HG03571 (cell line): Measurements from ENCODE around the gene EEF2.
"Not testable (repeated sequence)": the region's sequence is repeated elsewhere in the genome, so short reads cannot be mapped to it uniquely, and the experiment has no call there.

ENCODE experiments used
- ATAC-seq: cut with Tn5 transposase; IDR thresholded peaks from one replicate; pipeline ENCODE4 v1.9.1; 2021; ENCODE audit not compliant: unreplicated experiment

The EEF2 gene

DNA sequence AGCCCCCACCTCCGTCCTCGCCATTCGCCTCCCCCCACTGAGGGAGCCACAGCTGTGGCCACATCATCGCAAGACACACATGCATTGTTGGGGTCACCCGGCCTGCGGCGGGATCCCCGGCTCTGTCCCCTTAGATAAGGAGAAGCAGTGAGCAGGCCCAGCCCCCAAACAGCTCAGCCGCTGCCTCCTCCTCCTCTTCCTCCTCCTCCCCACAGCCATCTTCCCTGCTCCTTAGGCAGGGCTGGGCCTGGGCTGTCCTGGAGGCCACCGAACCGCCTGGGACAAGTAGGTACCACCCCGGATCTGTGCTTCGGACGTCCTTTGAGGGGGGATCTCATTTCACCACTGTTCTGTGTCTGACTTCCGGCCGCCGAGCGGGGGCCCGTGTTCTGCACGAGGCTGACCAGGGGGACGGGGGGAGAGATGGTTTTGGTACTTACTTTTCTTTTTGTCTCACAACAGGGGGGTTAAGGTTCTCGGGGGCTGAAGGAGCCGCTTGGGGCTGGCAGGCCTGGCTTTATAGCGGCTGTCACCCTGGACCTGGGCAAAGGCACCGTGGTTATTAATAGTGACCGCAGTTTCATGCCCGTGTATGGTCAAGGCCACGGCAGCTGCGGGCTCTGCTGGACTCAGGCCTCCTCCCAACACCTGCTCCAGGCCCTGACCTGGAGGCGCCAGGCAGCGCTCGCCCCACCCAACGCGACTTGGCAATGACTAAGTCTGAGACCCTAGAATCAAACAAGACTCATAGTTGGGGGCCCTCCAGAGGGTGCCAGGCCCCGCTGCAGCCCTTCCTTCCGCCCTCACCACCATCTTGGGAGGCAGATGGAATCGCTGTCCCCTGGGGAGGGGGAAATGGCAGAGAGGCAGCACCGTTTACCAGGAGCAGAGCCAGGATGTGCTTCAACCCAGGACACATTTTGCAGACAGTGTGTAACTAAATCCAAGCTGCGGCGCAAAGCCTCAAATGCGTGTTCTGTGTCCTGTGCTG lies 34.1 kb downstream of the EEF2 start:
- no peak for ATAC-seq

DNA sequence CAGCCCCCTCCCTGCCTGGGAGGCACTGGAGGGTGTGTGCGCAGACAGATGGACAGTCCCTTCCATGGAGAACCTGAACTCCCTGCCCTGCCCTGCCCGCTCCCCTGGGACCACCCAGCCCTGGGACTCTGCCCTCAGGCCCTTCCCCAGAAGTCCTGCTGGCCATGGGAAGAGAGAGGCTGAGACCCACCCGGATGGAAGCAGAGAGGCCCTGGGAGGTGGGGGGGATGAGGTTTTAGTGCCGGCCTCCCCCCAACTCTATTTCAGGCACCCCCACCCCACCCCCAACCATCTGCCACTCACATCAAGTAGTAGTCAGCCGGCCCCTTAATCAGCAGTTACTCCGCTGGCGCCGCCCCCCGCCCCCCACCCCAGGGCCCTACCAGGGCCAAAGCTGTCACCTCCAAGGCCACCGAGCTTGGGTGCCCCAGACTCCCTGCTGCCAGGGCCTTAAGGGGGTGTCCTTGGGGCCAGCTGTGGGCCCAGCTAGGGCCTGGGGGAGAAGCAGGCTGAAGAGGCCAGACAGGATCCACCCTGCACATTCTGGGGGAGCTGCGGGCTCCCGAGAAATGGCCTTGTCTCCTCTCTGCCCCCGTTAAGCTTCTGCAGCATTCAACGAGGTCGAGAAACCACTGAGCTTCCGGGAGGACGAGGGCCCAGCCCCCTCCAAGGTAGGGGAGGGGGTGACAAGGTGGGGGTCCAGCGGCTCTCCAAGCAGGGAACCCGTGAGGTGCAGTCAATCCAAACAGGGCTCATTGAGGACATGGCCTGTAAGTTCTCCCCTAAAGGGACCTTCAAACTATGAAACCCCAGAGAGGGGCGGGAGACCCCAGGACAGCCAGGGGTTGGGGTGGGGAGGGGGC lies 35.0 kb downstream of the EEF2 start:
- ATAC-seq, result no peak

DNA sequence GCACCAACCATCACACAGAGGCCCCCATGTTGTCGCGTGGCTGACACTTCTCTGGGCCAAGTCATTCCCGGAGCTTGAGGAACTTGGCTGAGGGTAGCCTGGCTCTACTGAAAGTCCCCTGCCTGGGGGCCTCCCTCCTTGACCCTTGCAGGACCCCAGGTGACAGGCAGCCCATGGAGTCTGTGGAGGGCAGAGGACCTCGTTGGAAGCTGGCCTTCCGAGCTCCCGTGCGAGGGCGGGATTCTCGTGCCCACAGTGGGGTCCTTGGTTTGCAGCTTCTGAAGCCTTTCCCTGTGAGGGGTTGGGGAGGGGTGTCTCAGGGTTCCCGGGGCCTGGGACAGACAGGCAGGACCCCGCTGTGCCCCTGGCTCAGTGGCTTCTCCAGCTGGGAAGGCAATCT lies 36.0 kb downstream of the EEF2 start:
- ATAC-seq, result no peak

DNA sequence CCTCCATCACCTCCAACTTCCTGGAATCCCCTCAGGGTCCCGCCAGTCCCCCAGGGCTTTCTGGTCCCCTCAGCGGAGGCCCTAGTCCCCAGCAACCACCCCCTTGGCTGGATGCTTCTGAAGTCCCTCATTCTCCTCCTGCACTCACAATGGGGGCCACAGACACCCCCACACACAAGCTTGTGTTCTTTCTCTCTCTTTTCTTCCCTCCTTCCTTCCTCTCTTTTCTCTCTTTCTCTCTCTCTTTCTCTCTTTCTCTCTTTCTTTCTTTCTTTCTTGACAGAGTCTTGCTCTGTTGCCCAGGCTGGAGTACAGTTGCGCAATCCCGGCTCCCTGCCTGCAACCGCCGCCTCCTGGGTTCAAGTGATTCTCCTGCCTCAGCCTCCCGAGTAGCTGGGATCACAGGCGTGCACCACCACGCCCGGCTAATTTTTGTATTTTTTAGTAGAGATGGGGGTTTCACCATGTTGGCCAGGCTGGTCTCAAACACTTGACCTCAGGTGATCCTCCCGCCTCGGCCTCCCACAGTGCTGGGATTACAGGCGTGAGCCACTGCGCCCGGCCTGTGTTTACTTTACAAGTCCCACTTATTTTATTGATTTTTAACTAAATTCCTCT lies 37.8 kb downstream of the EEF2 start:
- ATAC-seq, result not testable (repeated sequence)

DNA sequence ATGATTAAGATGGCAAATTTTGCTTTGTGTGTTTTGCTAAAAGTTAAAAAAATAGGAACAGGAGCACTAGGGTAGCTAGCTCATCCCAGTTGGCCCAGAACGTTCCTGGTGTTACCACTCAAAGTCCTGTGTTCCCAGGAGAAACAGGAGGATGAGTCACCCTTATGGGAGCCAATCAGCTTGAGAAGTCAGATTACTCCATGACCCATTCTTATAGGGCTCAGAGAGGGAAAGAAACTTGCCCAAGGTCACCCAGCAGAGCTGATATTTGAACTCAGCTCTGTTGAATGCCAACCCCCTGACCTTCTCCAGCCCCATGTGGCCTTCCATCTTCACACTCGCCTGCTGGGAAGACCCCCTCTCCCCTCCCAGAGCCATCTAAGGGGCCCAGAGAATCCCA lies 39.4 kb downstream of the EEF2 start:
- no peak for ATAC-seq

DNA sequence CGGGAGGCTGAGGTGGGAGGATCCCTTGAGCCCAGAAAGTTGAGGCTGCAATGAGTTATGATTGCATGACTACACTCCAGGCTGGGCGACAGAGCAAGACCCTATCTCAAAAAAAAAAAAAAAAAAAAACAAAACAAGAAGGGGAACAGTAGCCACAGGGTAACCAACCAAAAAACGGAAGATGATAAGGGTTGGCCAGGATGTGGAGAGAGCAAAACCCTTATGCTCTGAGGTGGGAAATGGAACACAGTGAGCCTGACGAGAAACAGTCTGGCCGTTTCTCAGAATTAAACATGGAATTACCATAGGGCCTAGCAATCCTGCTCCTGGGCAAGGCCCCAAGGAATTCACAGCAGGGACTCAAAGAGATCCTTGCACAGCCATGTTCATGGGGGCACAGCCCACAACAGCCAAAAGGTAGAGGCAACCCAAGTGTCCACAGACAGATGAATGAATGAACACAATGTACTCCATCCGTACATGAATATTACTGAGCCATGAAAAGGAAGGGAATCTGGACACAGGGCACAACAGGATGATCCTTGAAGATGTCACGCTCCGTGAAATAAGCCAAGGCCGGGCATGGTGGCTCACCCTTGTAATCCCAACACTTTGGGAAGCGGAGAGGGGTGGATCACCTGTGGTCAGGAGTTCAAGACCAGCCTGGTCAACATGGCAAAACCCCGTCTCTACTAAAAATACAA lies 41.1 kb downstream of the EEF2 start:
- no peak for ATAC-seq

DNA sequence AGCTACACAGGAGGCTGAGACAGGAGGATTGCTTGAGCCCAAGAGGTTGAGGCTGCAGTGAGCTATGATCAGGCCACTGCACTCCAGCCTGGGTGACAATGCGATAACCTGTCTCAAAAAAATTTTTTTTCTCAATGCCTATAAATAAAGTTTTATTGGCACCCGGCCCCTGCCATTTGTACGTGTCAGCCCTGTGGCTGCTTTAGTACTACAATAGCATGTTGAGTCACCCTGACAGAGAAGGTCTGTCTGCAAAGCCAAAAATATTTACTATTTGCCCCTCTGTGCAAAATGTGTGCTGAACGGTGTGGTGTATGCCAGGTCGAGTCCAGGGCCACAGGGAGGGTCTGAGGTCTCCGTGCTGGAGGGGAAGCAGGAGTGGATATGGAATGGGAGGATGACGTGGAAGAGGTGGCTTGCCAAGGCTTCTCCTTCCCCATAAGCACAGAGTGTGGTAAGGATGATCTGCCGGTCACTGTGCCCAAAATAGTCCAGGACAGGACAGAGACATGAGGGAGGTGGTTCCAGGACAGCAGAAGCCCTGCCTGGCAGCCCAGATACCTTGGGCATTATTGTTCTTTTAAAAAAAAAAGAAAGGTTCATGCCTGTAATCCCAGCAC lies 42.4 kb downstream of the EEF2 start:
- no peak for ATAC-seq

DNA sequence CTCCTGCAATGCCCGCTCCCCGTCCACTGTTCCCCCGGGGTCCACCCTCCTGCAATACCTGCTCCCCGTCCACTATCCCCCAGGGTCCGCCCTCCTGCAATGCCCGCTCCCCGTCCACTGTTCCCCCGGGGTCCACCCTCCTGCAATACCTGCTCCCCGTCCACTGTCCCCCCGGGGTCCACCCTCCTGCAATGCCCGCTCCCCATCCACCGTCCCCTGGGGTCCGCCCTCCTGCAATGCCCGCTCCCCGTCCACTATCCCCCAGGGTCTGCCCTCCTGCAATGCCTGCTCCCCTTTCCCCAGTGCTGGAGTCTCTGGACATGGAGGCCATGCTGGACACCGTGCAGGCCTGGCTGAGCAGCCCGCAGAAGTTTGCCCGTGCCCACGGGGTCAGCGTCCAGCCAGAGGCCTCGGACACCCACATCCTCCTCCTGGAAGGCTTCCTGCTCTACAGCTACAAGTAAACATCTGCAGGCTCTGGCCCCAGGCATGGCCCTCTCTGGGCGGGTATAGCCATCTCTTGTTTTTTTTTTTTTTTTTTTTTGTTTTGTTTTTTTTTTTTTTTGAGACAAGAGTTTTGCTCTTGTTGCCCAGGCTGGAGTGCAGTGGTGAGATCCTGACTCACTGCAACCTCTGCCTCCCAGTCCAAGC lies 46.8 kb downstream of the EEF2 start:
- ATAC-seq, result not testable (repeated sequence)

DNA sequence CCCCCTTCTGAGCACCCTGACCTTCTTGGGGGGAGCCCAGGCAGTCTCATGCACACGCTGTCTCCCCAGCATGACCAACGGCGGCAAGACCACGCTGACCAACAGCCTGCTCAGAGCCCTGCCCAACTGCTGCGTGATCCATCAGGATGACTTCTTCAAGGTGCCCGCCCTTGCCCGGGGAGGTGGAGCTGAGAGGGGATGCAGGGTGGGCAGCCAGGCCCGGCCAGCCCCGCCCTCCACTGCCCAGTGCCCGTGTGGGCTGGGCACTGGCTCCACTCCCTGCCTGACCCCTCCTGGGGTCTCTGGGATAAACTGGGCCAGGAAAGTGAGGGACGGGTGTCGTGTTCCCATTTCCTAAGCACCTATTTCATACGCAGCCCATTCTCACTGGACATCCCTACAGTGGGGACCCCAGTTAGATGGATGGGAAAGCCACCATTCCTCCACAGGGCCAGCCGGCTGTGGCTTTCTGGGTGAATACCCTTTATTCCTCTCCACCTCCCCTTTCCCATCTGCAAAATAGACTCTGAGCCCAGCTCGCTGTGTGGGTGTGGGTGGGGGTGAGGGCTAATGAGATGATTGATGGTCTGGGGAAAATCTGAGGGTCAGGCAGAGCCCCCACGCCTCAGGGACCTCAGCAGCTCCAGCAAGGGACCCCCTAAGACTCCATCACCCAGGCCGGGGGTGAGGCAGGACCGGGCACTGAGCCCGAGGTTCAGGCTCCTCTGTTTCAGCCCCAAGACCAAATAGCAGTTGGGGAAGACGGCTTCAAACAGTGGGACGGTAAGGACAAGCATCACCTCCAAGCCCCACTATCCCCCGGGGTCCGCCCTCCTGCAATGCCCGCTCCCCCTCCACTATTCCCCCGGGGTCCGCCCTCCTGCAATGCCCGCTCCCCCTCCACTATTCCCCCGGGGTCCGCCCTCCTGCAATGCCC lies 48.5 kb downstream of the EEF2 start:
- no peak for ATAC-seq

DNA sequence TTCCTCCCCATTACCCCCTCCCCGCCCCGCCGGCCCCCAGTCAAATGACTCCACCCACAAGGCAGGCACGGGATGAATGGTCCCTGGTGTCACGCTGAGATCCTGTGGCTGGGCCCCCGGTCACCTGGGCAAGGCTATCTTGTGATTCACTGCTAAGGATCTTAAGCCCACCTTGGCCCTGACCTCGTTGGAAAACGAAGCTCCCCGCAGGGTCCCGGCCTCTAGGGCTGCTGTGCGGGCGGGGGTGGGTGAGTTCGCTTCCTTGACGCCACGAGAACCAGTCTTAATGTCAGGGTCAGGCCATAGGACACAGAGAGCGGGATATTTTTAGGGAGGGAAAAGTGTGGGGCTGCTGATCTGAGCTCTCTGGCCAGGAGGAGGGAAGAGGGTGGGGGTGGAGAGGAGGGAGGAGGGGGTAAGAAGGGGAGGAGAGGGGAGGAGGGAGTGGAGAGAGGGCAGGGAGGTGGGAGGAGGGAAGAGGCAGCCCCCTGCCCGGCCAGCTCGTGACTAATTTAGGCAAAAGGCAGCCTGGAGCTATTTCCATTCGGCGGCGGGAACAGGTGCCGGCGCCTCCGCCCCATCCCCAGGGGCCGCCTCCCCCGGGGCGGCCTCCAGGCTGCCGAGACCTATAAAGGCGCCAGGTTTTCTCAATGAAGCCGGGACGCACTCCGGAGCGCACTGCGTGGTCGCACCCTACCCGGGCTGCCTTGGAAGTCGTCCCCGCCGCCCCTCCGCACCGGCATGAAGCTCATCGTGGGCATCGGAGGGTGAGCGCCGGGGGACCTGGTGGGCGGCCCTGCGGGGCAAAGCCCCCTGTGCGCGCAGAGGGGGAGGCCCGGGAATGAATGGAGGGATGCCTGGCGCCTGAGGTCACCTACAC lies 52.1 kb downstream of the EEF2 start, which contains the start of gene NMRK2:
TSS of gene NMRK2 (plus strand) at position 139 of the 880 bp plus-strand sequence. CDS start at position 742, 603 bp downstream.
- ATAC-seq, result no peak

DNA sequence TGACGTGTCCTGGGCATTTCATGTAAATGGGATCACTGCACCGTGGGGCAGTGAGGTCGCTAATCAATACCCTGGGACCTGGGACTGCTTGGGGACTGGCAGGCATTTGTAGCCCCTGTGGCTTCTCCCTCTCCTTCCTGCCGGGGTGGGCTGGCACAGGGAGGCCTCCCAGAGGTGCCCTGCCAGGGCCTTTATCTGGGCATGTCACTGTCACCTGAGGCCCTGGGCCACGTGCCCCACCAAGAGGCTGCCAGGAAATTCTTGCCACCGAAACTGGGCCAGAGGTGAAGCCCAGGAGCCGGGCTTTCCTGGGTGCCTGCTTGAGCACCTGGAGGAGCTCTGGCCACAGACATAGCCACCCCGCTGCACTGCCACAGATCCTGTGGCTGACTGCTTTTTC lies 54.2 kb downstream of the EEF2 start:
- ATAC-seq, result no peak
